OCI-LY3 (cell line): ENCODE results near the gene CATSPER4.

ENCODE experiments used
- CTCF ChIP-seq: fragments of 200-600, 300-600 bp; sonication (generic); IDR thresholded peaks from 2 replicates; pipeline ENCODE4 v1.5.1; 2014; ENCODE audit warnings: antibody characterized with exemption, low read length, low read depth
- EZH2phosphoT487 ChIP-seq: fragments of 200-600 bp; shearing (Covaris generic); IDR thresholded peaks from 2 replicates; pipeline ENCODE4 v1.6.1; 2018; ENCODE audit warnings: antibody characterized with exemption, mixed run types, low read depth

- TF ChIP-seq CTCF (no peak), EZH2phosphoT487 (no peak)
Observed at GRCh38 chr1:26191739-26192138, 1.3 kb downstream of the CATSPER4 start.
